Mesendoderm (in vitro differentiated cells): Measurements from ENCODE around the gene MZB1.
A peak's percentile ranks its signal among the peaks of the same experiment; 100 is the strongest.

Experiments used
- DNase-seq: peaks from one replicate; pipeline ENCODE4 v3.0.0; 2013
- H2AK5ac ChIP-seq: 2 replicates; pipeline ENCODE4 v1.6.1; 2013; ENCODE audit warnings: low read length, inconsistent platforms
- H2BK120ac ChIP-seq: 2 replicates; pipeline ENCODE4 v1.6.1; 2013; ENCODE audit warnings: low read depth, mild to moderate bottlenecking, low read length, moderate library complexity, mixed read lengths
- H2BK15ac ChIP-seq: replicated peaks from 2 replicates; pipeline ENCODE4 v1.6.1; 2013; ENCODE audit warnings: low read depth, mild to moderate bottlenecking, moderate library complexity
- H2BK5ac ChIP-seq: 2 replicates; pipeline ENCODE4 v1.6.1; 2013; ENCODE audit warnings: low read length, inconsistent platforms
- H3K18ac ChIP-seq: 2 replicates; pipeline ENCODE4 v1.6.1; 2013; ENCODE audit warnings: mild to moderate bottlenecking, low read length, mixed read lengths
- H3K23ac ChIP-seq: one replicate; pipeline ENCODE4 v1.6.1; 2013; ENCODE audit warnings: low read length
- H3K27ac ChIP-seq: 2 replicates; pipeline ENCODE4 v1.5.1; 2013; ENCODE audit warnings: low read depth, mild to moderate bottlenecking, inconsistent platforms, low read length, moderate library complexity
- H3K27me3 ChIP-seq: 2 replicates; pipeline ENCODE4 v1.6.1; 2013; ENCODE audit warnings: low read length, control low read depth, mild to moderate bottlenecking, inconsistent platforms; ENCODE audit not compliant: insufficient read depth, poor library complexity
- H3K36me3 ChIP-seq: 2 replicates; pipeline ENCODE4 v1.6.1; 2013; ENCODE audit warnings: low read length, inconsistent platforms; ENCODE audit not compliant: control insufficient read depth, insufficient read depth
- H3K4ac ChIP-seq: one replicate; pipeline ENCODE4 v1.6.1; 2013; ENCODE audit warnings: low read depth, mild to moderate bottlenecking, low read length, moderate library complexity
- H3K4me1 ChIP-seq: 2 replicates; pipeline ENCODE4 v1.6.1; 2013; ENCODE audit warnings: low read depth, low read length, inconsistent platforms; ENCODE audit not compliant: control insufficient read depth
- H3K4me2 ChIP-seq: 2 replicates; pipeline ENCODE4 v1.6.1; 2013; ENCODE audit warnings: low read length
- H3K4me3 ChIP-seq: 2 replicates; pipeline ENCODE4 v1.5.1; 2013; ENCODE audit warnings: mild to moderate bottlenecking, low read length
- H3K56ac ChIP-seq: one replicate; pipeline ENCODE4 v1.6.1; 2013; ENCODE audit warnings: low read length
- H3K79me1 ChIP-seq: 2 replicates; pipeline ENCODE4 v1.6.1; 2013; ENCODE audit warnings: low read length, inconsistent platforms
- H3K79me2 ChIP-seq: 2 replicates; pipeline ENCODE4 v1.6.1; 2013; ENCODE audit warnings: mild to moderate bottlenecking, low read length; ENCODE audit not compliant: control insufficient read depth, insufficient read depth
- H3K9ac ChIP-seq: 2 replicates; pipeline ENCODE4 v1.6.1; 2013; ENCODE audit warnings: low read length, inconsistent platforms
- H4K5ac ChIP-seq: one replicate; pipeline ENCODE4 v1.6.1; 2013; ENCODE audit warnings: low read length
- H4K8ac ChIP-seq: one replicate; pipeline ENCODE4 v1.6.1; 2013; ENCODE audit warnings: low read depth, mild to moderate bottlenecking, control low read depth, low read length, moderate library complexity
- WGBS: extraction: QIAGEN DNeasy Blood & Tissue Kit; methylation state at CpG from one replicate; pipeline ENCODE4 v1.1.7; 2013; ENCODE audit warnings: low lambda C conversion rate, missing lambda C conversion rate; ENCODE audit not compliant: insufficient coverage; ENCODE audit errors: extremely low coverage; 5-methylcytosine and 5-hydroxymethylcytosine counted together

Gene MZB1

DNA sequence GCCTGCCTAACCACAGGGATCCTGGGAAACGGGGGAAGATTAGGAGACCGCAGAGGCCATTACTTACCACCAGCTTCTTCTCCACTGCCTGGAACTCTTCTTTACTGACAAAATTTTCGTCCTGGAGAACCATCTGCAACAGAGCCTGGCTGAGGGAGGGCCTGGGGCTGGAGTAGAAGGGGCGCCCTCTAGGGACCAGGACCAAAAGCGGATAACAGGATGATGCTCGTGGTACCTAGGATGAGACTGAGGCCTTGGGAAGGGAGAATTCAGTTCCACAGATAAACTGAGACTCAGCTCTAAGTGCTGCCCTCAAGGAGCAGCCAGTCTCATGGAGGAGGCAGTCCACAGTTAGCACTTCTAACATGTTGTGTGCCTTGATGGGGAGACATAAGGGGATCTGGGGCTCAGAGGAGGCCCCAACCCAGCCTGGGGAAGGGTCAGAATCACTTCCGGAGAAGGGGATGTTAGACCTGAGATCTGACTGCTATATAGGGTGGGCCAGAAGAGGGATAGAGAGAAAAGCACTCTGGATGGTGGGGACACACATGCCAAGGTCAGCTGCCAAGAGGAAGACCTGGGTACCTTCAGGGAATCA lies 12.9 kb upstream of the MZB1 start:
- H3K27ac ChIP-seq = no peak overlapping the region
- DNase-seq = peak; percentile 80

DNA sequence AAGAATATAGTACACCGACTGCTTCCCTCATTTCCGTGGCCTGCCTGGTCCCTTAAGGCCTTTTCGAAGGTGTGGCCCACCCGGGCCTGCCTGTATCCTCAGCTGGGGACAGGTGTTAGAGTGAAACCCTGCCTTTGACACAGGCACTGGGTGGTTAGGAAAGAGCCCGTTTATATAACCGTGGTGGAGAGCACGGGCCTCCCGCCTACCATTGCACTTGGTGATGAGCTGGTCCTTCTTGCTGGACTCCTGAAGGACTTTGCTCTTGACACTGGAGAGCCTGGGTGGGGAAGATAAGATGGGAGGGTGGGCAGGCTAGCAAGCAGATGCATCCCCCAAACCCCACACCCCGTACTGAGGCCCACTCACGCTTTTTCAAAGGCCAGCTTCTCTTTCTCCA lies 11.8 kb upstream of the MZB1 start:
- Histone ChIP-seq H4K5ac (no peak overlapping the region), H2AK5ac (no peak overlapping the region), H3K79me2 (no peaks in the 10 kb centered on the region), H3K27ac (no peak overlapping the region), H3K18ac (no peak overlapping the region), H3K4me3 (no peak overlapping the region), H3K4me1 (peaks cover 4% of the 10 kb centered on the region), H3K4me2 (no peak overlapping the region), H2BK120ac (no peak overlapping the region), H3K27me3 (no peaks in the 10 kb centered on the region), H2BK15ac (no peak overlapping the region), H2BK5ac (no peak overlapping the region), H4K8ac (no peak overlapping the region), H3K79me1 (no peaks in the 10 kb centered on the region), H3K23ac (no peak overlapping the region), H3K4ac (no peak overlapping the region), H3K9ac (no peak overlapping the region), H3K36me3 (no peaks in the 10 kb centered on the region), H3K56ac (no peak overlapping the region)
- WGBS = no CpG with 5 or more reads among the region's 10 CpGs
- DNase-seq = no peak

More for the DNA sequence above, 12.9 kb upstream of the MZB1 start:
- H4K8ac ChIP-seq = no peak overlapping the region
- H3K23ac ChIP-seq = no peak overlapping the region
- no CpG with 5 or more reads among the region's 7 CpGs for whole genome bisulfite sequencing
- H3K4me3 ChIP-seq = no peak overlapping the region
- H2BK5ac ChIP-seq = no peak overlapping the region
- no peaks in the 10 kb centered on the region for H3K79me2 ChIP-seq
- peaks cover 2% of the 10 kb centered on the region for H3K4me1 ChIP-seq
- no peaks in the 10 kb centered on the region for H3K79me1 ChIP-seq
- H3K4ac ChIP-seq = no peak overlapping the region
- no peak overlapping the region for H3K9ac ChIP-seq
- no peak overlapping the region for H2AK5ac ChIP-seq
- H3K36me3 ChIP-seq = no peaks in the 10 kb centered on the region
- H3K4me2 ChIP-seq = no peak overlapping the region
- H3K56ac ChIP-seq = no peak overlapping the region
- no peaks in the 10 kb centered on the region for H3K27me3 ChIP-seq
- no peak overlapping the region for H3K18ac ChIP-seq
- H2BK15ac ChIP-seq = no peak overlapping the region
- H2BK120ac ChIP-seq = no peak overlapping the region
- no peak overlapping the region for H4K5ac ChIP-seq

DNA sequence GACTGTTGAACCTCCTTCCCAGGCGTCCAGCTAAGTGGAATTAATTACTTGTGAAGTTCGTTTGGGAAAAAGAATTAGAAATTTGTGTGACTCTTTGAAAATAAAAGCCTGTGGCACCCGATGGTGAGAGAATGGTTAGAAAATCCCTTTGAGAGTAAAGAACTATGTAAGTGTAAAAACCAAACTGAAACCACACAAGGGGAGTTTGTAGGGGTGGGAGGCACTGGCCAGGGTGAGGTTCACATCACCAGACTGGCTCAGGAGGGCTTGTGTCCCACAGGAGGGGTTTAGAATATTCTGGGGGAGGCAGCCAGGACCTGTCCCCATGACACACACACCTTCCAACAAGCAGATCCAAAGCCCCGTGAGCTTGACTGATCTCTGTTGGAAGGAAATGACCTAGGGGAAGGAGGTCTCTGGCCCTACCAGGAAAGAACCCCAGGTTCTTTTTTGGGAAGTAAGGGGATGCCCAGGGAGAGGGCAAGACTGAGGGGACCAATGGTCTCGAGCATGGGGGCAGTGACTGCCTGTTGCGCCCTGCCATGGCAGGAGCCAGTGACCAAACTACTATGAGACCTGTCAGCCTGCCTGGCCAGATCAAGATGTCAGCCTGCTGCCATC lies 9.9 kb upstream of the MZB1 start:
- Histone ChIP-seq H3K4me1 (peaks cover 9% of the 10 kb centered on the region), H4K8ac (no peak overlapping the region), H2BK5ac (no peak overlapping the region), H3K9ac (no peak overlapping the region), H4K5ac (no peak overlapping the region), H2AK5ac (no peak overlapping the region), H3K4me3 (no peak overlapping the region), H3K27me3 (no peaks in the 10 kb centered on the region), H3K4me2 (no peak overlapping the region), H3K27ac (no peak overlapping the region), H3K18ac (no peak overlapping the region), H2BK120ac (no peak overlapping the region), H3K79me2 (no peaks in the 10 kb centered on the region), H2BK15ac (no peak overlapping the region), H3K79me1 (no peaks in the 10 kb centered on the region), H3K36me3 (no peaks in the 10 kb centered on the region), H3K23ac (no peak overlapping the region), H3K4ac (no peak overlapping the region), H3K56ac (no peak overlapping the region)
- no CpG with 5 or more reads among the region's 6 CpGs for WGBS
- no peak for DNase-seq

- Histone ChIP-seq H4K8ac (no peak overlapping the region), H2BK5ac (no peak overlapping the region), H3K23ac (no peak overlapping the region), H3K56ac (no peak overlapping the region), H2BK120ac (no peak overlapping the region), H2AK5ac (no peak overlapping the region), H2BK15ac (no peak overlapping the region), H3K4me2 (no peak overlapping the region), H4K5ac (no peak overlapping the region), H3K79me2 (no peaks in the 10 kb centered on the region), H3K4me3 (no peak overlapping the region), H3K4me1 (peaks cover 8% of the 10 kb centered on the region), H3K79me1 (no peaks in the 10 kb centered on the region), H3K36me3 (no peaks in the 10 kb centered on the region), H3K9ac (no peak overlapping the region), H3K4ac (no peak overlapping the region), H3K27ac (no peak overlapping the region), H3K18ac (no peak overlapping the region), H3K27me3 (peaks cover 3% of the 10 kb centered on the region)
- WGBS = no CpG with 5 or more reads among the region's 6 CpGs
- DNase-seq = no peak
Measured at GRCh38 chr5:139397921-139398320, 8.2 kb upstream of the MZB1 start.

DNA sequence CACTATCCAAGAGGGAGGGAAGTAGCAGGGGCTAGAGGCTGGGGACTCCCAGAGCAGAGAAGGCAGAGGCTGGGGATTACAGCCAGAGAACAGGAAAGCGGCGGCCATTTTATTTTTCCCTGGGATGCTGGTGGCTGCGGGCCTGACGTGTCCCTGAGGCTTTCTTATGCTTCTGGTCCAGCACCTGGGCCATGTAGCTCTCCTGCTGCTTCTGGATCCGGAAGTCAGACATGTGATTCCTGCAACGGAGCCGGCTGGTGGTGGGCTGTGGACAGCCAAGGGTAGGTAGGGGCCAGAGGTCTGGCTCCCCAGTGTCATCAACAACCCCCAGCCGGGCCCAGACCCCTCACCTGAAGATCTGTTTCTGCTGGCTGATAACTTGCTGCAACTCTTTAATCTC lies 7.0 kb upstream of the MZB1 start:
- Histone ChIP-seq H3K79me2 (no peaks in the 10 kb centered on the region), H2BK15ac (no peak overlapping the region), H3K4ac (no peak overlapping the region), H3K27ac (no peak overlapping the region), H3K23ac (no peak overlapping the region), H4K5ac (no peak overlapping the region), H3K9ac (no peak overlapping the region), H3K4me3 (no peak overlapping the region), H3K18ac (no peak overlapping the region), H3K36me3 (no peaks in the 10 kb centered on the region), H3K4me1 (peaks cover 8% of the 10 kb centered on the region), H2BK5ac (no peak overlapping the region), H3K79me1 (no peaks in the 10 kb centered on the region), H2BK120ac (no peak overlapping the region), H4K8ac (no peak overlapping the region), H3K27me3 (peaks cover 3% of the 10 kb centered on the region), H3K56ac (no peak overlapping the region), H3K4me2 (no peak overlapping the region), H2AK5ac (no peak overlapping the region)
- DNase-seq = peak; percentile 85
- WGBS = no CpG with 5 or more reads among the region's 8 CpGs
